HEK293 (cell line): Measurements from ENCODE around the gene IZUMO4.

Experiments
- CTCF ChIP-seq: fragments of 450-650 bp; formaldehyde crosslinking; IDR thresholded peaks from 2 replicates; pipeline ENCODE4 v1.5.1; 2016; ENCODE audit warnings: missing biosample characterization, missing genetic modification characterization
- YY1 ChIP-seq: fragments of 450-650 bp; formaldehyde crosslinking; IDR thresholded peaks from 2 replicates; pipeline ENCODE4 v1.5.1; 2018; ENCODE audit warnings: missing biosample characterization, missing genetic modification characterization
- ZNF211 ChIP-seq: fragments of 450-650 bp; formaldehyde crosslinking; IDR thresholded peaks from 2 replicates; pipeline ENCODE4 v1.5.1; 2016; ENCODE audit warnings: low read depth, missing biosample characterization, missing genetic modification characterization
- ZNF223 ChIP-seq: fragments of 450-650 bp; formaldehyde crosslinking; IDR thresholded peaks from 2 replicates; pipeline ENCODE4 v1.5.1; 2016; ENCODE audit warnings: missing biosample characterization, missing genetic modification characterization
- ZNF354C ChIP-seq: fragments of 450-650 bp; formaldehyde crosslinking; IDR thresholded peaks from 2 replicates; pipeline ENCODE4 v1.5.1; 2016; ENCODE audit warnings: missing biosample characterization, missing genetic modification characterization, low read depth, borderline replicate concordance
- ZNF488 ChIP-seq: fragments of 450-650 bp; formaldehyde crosslinking; IDR thresholded peaks from 2 replicates; pipeline ENCODE4 v1.5.1; 2016; ENCODE audit warnings: missing biosample characterization, missing genetic modification characterization

- TF ChIP-seq ZNF211 = no peak
- TF ChIP-seq CTCF = no peak
- TF ChIP-seq ZNF354C (tag by site-specific recombination) = no peak
- TF ChIP-seq YY1 (tag by site-specific recombination) = no peak
- no peak for TF ChIP-seq ZNF223 (tag by site-specific recombination)
- no peak for TF ChIP-seq ZNF488
Observed at GRCh38 chr19:2114821-2115220, 18.1 kb downstream of the IZUMO4 start.
